Stimulated activated CD4-positive, alpha-beta T cell treated with anti-CD3 and anti-CD28 coated beads, Interleukin-4, amount 100 ng/mL, for 48 hours (primary cell): ENCODE results near the gene ATP1B1.
"Not testable (repeated sequence)": the region's sequence is repeated elsewhere in the genome, so short reads cannot be mapped to it uniquely, and the experiment has no call there.

Experiments used
- DNase-seq, 2 donors: peaks; one replicate each; pipeline ENCODE4 v3.0.0-alpha.2; 2020; ENCODE audit warnings: low read depth in 2 of 2

ATP1B1 gene

GRCh38 chr1:169142129-169142528 lies 35.6 kb downstream of the ATP1B1 start:
- DNase-seq, result no peak

- no peak for DNase-seq
These were observed 36.9 kb downstream of the ATP1B1 start for GRCh38 chr1:169143346-169143745.

- no peak for DNase-seq
These were observed 37.5 kb downstream of the ATP1B1 start for GRCh38 chr1:169143984-169144383.

GRCh38 chr1:169144941-169145626 lies 38.6 kb downstream of the ATP1B1 start:
- no peak for DNase-seq

GRCh38 chr1:169146576-169147214 lies 40.2 kb downstream of the ATP1B1 start:
- DNase-seq, result no peak

GRCh38 chr1:169148472-169149252 lies 42.2 kb downstream of the ATP1B1 start:
- no peak for DNase-seq

GRCh38 chr1:169149555-169150286 lies 43.2 kb downstream of the ATP1B1 start:
- no peak for DNase-seq

- DNase-seq, result no peak
These were observed 44.3 kb downstream of the ATP1B1 start for GRCh38 chr1:169150641-169151337.

GRCh38 chr1:169151338-169151837 lies 44.9 kb downstream of the ATP1B1 start:
- no peak for DNase-seq

- no peak for DNase-seq
These were observed 49.2 kb downstream of the ATP1B1 start for GRCh38 chr1:169155675-169156074.

- DNase-seq, result no peak
These were observed 50.1 kb downstream of the ATP1B1 start for GRCh38 chr1:169156580-169156979.

GRCh38 chr1:169160845-169161495 lies 54.5 kb downstream of the ATP1B1 start:
- DNase-seq, result no peak

- no peak for DNase-seq
These were observed 55.2 kb downstream of the ATP1B1 start for GRCh38 chr1:169161496-169162194.

GRCh38 chr1:169163059-169163458 lies 56.6 kb downstream of the ATP1B1 start:
- DNase-seq, result no peak

- no peak for DNase-seq
These were observed 69.0 kb downstream of the ATP1B1 start for GRCh38 chr1:169175461-169175860.

GRCh38 chr1:169179431-169179830 lies 72.9 kb downstream of the ATP1B1 start:
- DNase-seq, result not testable (repeated sequence)

GRCh38 chr1:169180174-169180573 lies 73.7 kb downstream of the ATP1B1 start:
- no peak for DNase-seq
